NCI-H2107 (cell line): ENCODE data around the gene GAS6.

Source experiments
- DNase-seq: peaks from one replicate; lab custom pipeline; 2025; lab: John Stamatoyannopoulos, UW

Gene GAS6

GRCh38 chr13:113887700-113888201 lies 23.9 kb upstream of the GAS6 start:
- DNase-seq: no peak

GRCh38 chr13:113886561-113887112 lies 22.8 kb upstream of the GAS6 start:
- DNase-seq: peak; percentile 46

- DNase-seq: no peak
These were observed 20.9 kb upstream of the GAS6 start for GRCh38 chr13:113884821-113885220.

GRCh38 chr13:113883921-113884804 lies 20.3 kb upstream of the GAS6 start:
- DNase-seq: no peak

GRCh38 chr13:113883314-113883811 lies 19.5 kb upstream of the GAS6 start:
- DNase-seq: no peak

GRCh38 chr13:113882716-113883115 lies 18.8 kb upstream of the GAS6 start:
- DNase-seq: no peak

- DNase-seq: no peak
These were observed 18.4 kb upstream of the GAS6 start for GRCh38 chr13:113882267-113882630.

- DNase-seq: no peak
These were observed 17.9 kb upstream of the GAS6 start for GRCh38 chr13:113881614-113882266.

- no peak for DNase-seq
These were observed 17.1 kb upstream of the GAS6 start for GRCh38 chr13:113880651-113881611.

GRCh38 chr13:113879494-113880360 lies 15.9 kb upstream of the GAS6 start:
- no peak for DNase-seq

- no peak for DNase-seq
These were observed 15.1 kb upstream of the GAS6 start for GRCh38 chr13:113879017-113879416.

- DNase-seq: no peak
These were observed 13.5 kb upstream of the GAS6 start for GRCh38 chr13:113877149-113877990.

GRCh38 chr13:113876346-113877148 lies 12.7 kb upstream of the GAS6 start:
- no peak for DNase-seq

GRCh38 chr13:113875837-113876281 lies 12.0 kb upstream of the GAS6 start:
- DNase-seq: no peak

- no peak for DNase-seq
These were observed 11.5 kb upstream of the GAS6 start for GRCh38 chr13:113875429-113875815.

GRCh38 chr13:113874579-113875428 lies 10.9 kb upstream of the GAS6 start:
- DNase-seq: no peak

- DNase-seq: no peak
These were observed 10.3 kb upstream of the GAS6 start for GRCh38 chr13:113874177-113874576.

GRCh38 chr13:113869263-113869662 lies 5.4 kb upstream of the GAS6 start:
- DNase-seq: no peak
